Heart left ventricle (tissue), 13 donors: Measurements from ENCODE around the gene SMIM44.

ENCODE experiments used
- CTCF ChIP-seq, 12 donors: fragments of 200-600 bp; sonication (generic) in 4 of 12; IDR thresholded peaks; one replicate each; pipeline versions ENCODE4 v1.5.0 to v1.8.0; 2018 to 2022; ENCODE audit warnings: antibody characterized with exemption in 12 of 12, mild to moderate bottlenecking in 5 of 12
- POLR2A ChIP-seq, 2 donors: fragments of 450-650 bp; IDR thresholded peaks; one replicate each; pipeline ENCODE4 v1.6.1; 2017; ENCODE audit warnings: antibody characterized with exemption in 2 of 2, mild to moderate bottlenecking in 2 of 2, moderate library complexity in 2 of 2
- donor health status: ischemic (EF 13 %, LVEDD 7.1; RV severe dilation, severe dysfunction).
- donor health status: DM: no; HTN: yes; CAD: no.
- donor health status: DM: no; HTN: no; CAD: no.
- donor health status: ischemic (EF 25% LVEDD 6.9; RV normal size, moderate dysfunction).
- donor health status: ischemic (EF 25% LVEDD 5.7; RV mildly dilated, moderate dysfunction).
- donor health status: ischemic (EF 35%, LVEDD 5.7; RV mildly dilated, moderate dysfunction).
- donor health status: nonischemic (EF 11% LVEDD 7.7; RV severe dilation, severe dysfunction).
- donor health status: DM: yes; HTN: yes; CAD: no.
- donor health status: PGD.
- donor health status: ischemic (EF 29% LVEDD 5.4; RV normal size, mild dysfunction).
- donor health status: nonischemic (EF 23%, LVEDD 6.1; RV moderate dilation, normal function).

GRCh38 chr19:3519126-3519525 lies 35.9 kb upstream of the SMIM44 start:
- no peak for TF ChIP-seq CTCF (IDR thresholded peaks at IDR 0.05)
- TF ChIP-seq POLR2A (IDR thresholded peaks at IDR 0.05): no peak
